HEK293 (cell line): ENCODE results near the gene CSF3.

Source experiments
- ATF2 ChIP-seq: fragments of 450-650 bp; formaldehyde crosslinking; IDR thresholded peaks from 2 replicates; pipeline ENCODE4 v1.5.1; 2016; ENCODE audit warnings: missing biosample characterization, missing genetic modification characterization, low read depth
- BCL11B ChIP-seq: fragments of 450-650 bp; formaldehyde crosslinking; IDR thresholded peaks from 2 replicates; pipeline ENCODE4 v1.5.1; 2016; ENCODE audit warnings: low read depth, missing biosample characterization, missing genetic modification characterization
- ELK4 ChIP-seq: IDR thresholded peaks from 2 replicates; pipeline ENCODE4 v1.6.1; 2011; ENCODE audit warnings: mild to moderate bottlenecking, low read depth, low read length, borderline replicate concordance
- GLIS1 ChIP-seq: fragments of 450-650 bp; formaldehyde crosslinking; IDR thresholded peaks from 2 replicates; pipeline ENCODE4 v1.5.1; 2016; ENCODE audit warnings: missing biosample characterization, missing genetic modification characterization
- HIC1 ChIP-seq: fragments of 450-650 bp; formaldehyde crosslinking; IDR thresholded peaks from 2 replicates; pipeline ENCODE4 v1.5.1; 2016; ENCODE audit warnings: missing biosample characterization, missing genetic modification characterization
- KLF16 ChIP-seq: fragments of 450-650 bp; formaldehyde crosslinking; IDR thresholded peaks from 2 replicates; pipeline ENCODE4 v1.5.1; 2017; ENCODE audit warnings: missing biosample characterization, missing genetic modification characterization
- KLF8 ChIP-seq: fragments of 450-650 bp; formaldehyde crosslinking; IDR thresholded peaks from 2 replicates; pipeline ENCODE4 v1.5.1; 2016; ENCODE audit warnings: missing biosample characterization, missing genetic modification characterization
- KLF9 ChIP-seq: fragments of 450-650 bp; formaldehyde crosslinking; IDR thresholded peaks from 2 replicates; pipeline ENCODE4 v1.5.1; 2016; ENCODE audit warnings: missing biosample characterization, missing genetic modification characterization, low read depth
- REPIN1 ChIP-seq: fragments of 450-650 bp; formaldehyde crosslinking; IDR thresholded peaks from 2 replicates; pipeline ENCODE4 v1.5.1; 2017; ENCODE audit warnings: missing biosample characterization, missing genetic modification characterization, low read depth
- SETDB1 ChIP-seq: IDR thresholded peaks from one replicate; pipeline ENCODE4 v1.6.1; 2017; ENCODE audit warnings: mild to moderate bottlenecking, low read length, moderate library complexity, mixed read lengths; ENCODE audit not compliant: insufficient read length
- SP7 ChIP-seq: fragments of 450-650 bp; formaldehyde crosslinking; IDR thresholded peaks from 2 replicates; pipeline ENCODE4 v1.5.1; 2016; ENCODE audit warnings: missing biosample characterization, missing genetic modification characterization
- ZBTB48 ChIP-seq: fragments of 450-650 bp; formaldehyde crosslinking; IDR thresholded peaks from 2 replicates; pipeline ENCODE4 v1.5.1; 2016; ENCODE audit warnings: missing biosample characterization, missing genetic modification characterization
- ZBTB6 ChIP-seq: fragments of 450-650 bp; formaldehyde crosslinking; IDR thresholded peaks from 2 replicates; pipeline ENCODE4 v1.5.1; 2017; ENCODE audit warnings: missing biosample characterization, missing genetic modification characterization
- ZEB2 ChIP-seq: fragments of 450-650 bp; formaldehyde crosslinking; IDR thresholded peaks from 2 replicates; pipeline ENCODE4 v1.5.1; 2016; ENCODE audit warnings: missing biosample characterization, missing genetic modification characterization
- ZNF114 ChIP-seq: fragments of 450-650 bp; formaldehyde crosslinking; IDR thresholded peaks from 2 replicates; pipeline ENCODE4 v1.5.0; 2017; ENCODE audit warnings: missing biosample characterization, missing genetic modification characterization
- ZNF155 ChIP-seq: fragments of 450-650 bp; formaldehyde crosslinking; IDR thresholded peaks from 2 replicates; pipeline ENCODE4 v1.5.1; 2016; ENCODE audit warnings: missing biosample characterization, missing genetic modification characterization
- ZNF169 ChIP-seq: fragments of 450-650 bp; formaldehyde crosslinking; IDR thresholded peaks from 2 replicates; pipeline ENCODE4 v1.5.1; 2016; ENCODE audit warnings: missing biosample characterization, missing genetic modification characterization
- ZNF175 ChIP-seq: fragments of 450-650 bp; formaldehyde crosslinking; IDR thresholded peaks from 2 replicates; pipeline ENCODE4 v1.5.1; 2016; ENCODE audit warnings: missing biosample characterization, missing genetic modification characterization
- ZNF19 ChIP-seq: fragments of 450-650 bp; formaldehyde crosslinking; IDR thresholded peaks from 2 replicates; pipeline ENCODE4; 2016; ENCODE audit warnings: missing biosample characterization, missing genetic modification characterization, low read depth
- ZNF26 ChIP-seq: fragments of 450-650 bp; formaldehyde crosslinking; IDR thresholded peaks from 2 replicates; pipeline ENCODE4 v1.5.1; 2016; ENCODE audit warnings: missing biosample characterization, missing genetic modification characterization
- ZNF302 ChIP-seq: fragments of 450-650 bp; formaldehyde crosslinking; IDR thresholded peaks from 2 replicates; pipeline ENCODE4 v1.5.1; 2016; ENCODE audit warnings: missing biosample characterization, missing genetic modification characterization, low read depth
- ZNF311 ChIP-seq: fragments of 450-650 bp; formaldehyde crosslinking; IDR thresholded peaks from 2 replicates; pipeline ENCODE4 v1.5.1; 2017; ENCODE audit warnings: missing biosample characterization, missing genetic modification characterization, borderline replicate concordance
- ZNF362 ChIP-seq: fragments of 450-650 bp; formaldehyde crosslinking; IDR thresholded peaks from 2 replicates; pipeline ENCODE4 v1.5.1; 2016; ENCODE audit warnings: missing biosample characterization, missing genetic modification characterization
- ZNF544 ChIP-seq: fragments of 450-650 bp; formaldehyde crosslinking; IDR thresholded peaks from 2 replicates; pipeline ENCODE4 v1.5.0; 2017; ENCODE audit warnings: missing biosample characterization, missing genetic modification characterization
- ZNF571 ChIP-seq: fragments of 450-650 bp; formaldehyde crosslinking; IDR thresholded peaks from 2 replicates; pipeline ENCODE4 v1.5.0; 2017; ENCODE audit warnings: missing biosample characterization, missing genetic modification characterization
- ZNF600 ChIP-seq: fragments of 450-650 bp; formaldehyde crosslinking; IDR thresholded peaks from 2 replicates; pipeline ENCODE4 v1.5.1; 2016; ENCODE audit warnings: missing biosample characterization, missing genetic modification characterization
- ZNF701 ChIP-seq: fragments of 450-650 bp; formaldehyde crosslinking; IDR thresholded peaks from 2 replicates; pipeline ENCODE4 v1.5.1; 2016; ENCODE audit warnings: missing biosample characterization, missing genetic modification characterization
- ZNF704 ChIP-seq: fragments of 450-650 bp; formaldehyde crosslinking; IDR thresholded peaks from 2 replicates; pipeline ENCODE4 v1.5.1; 2016; ENCODE audit warnings: missing biosample characterization, missing genetic modification characterization
- ZNF707 ChIP-seq: fragments of 450-650 bp; formaldehyde crosslinking; IDR thresholded peaks from 2 replicates; pipeline ENCODE4 v1.5.1; 2016; ENCODE audit warnings: missing biosample characterization, missing genetic modification characterization
- ZNF768 ChIP-seq: fragments of 450-650 bp; formaldehyde crosslinking; IDR thresholded peaks from 2 replicates; pipeline ENCODE4 v1.5.1; 2018; ENCODE audit warnings: missing biosample characterization, mild to moderate bottlenecking, missing genetic modification characterization
- ZNF785 ChIP-seq: fragments of 450-650 bp; formaldehyde crosslinking; IDR thresholded peaks from 2 replicates; pipeline ENCODE4 v1.5.1; 2016; ENCODE audit warnings: missing biosample characterization, missing genetic modification characterization

Gene CSF3

GRCh38 chr17:39980351-39981206 lies 34.7 kb upstream of the CSF3 start, which contains the start of gene PSMD3 (continued):
- TF ChIP-seq KLF16 (peak; percentile 87), ZNF704 (tag by site-specific recombination) (peak; percentile 73; the same call in 1 of the 2 replicates), BCL11B (no peak), ZNF571 (no peak), ELK4 (no peak), ZNF785 (tag by site-specific recombination) (no peak), ZNF768 (tag by site-specific recombination) (no peak), ZNF600 (tag by site-specific recombination) (peak; percentile 76), ZNF155 (tag by site-specific recombination) (no peak), SETDB1 (no peak), ATF2 (tag by site-specific recombination) (peak; percentile 100), ZNF362 (tag by site-specific recombination) (no peak), ZNF302 (0 out of 2 replicates have a peak, but pooled peaks have one; percentile 2), ZNF19 (tag by site-specific recombination) (no peak), HIC1 (tag by site-specific recombination) (no peak), ZNF114 (no peak), ZEB2 (tag by site-specific recombination) (peak; percentile 82), ZNF26 (tag by site-specific recombination) (no peak), ZNF707 (no peak), SP7 (peak; percentile 91), ZNF175 (no peak), GLIS1 (peak; percentile 93), ZNF169 (tag by site-specific recombination) (no peak), REPIN1 (peak; percentile 81), ZNF311 (no peak), KLF8 (tag by site-specific recombination) (peak; percentile 89), KLF9 (tag by site-specific recombination) (peak; percentile 59; the same call in 1 of the 2 replicates), ZNF701 (tag by site-specific recombination) (0 out of 2 replicates have a peak, but pooled peaks have one; percentile 60), ZNF544 (no peak), ZBTB48 (tag by site-specific recombination) (peak; percentile 94), ZBTB6 (tag by site-specific recombination) (peak; percentile 71)
